WTC11 (cell line): ENCODE results near the gene SHROOM1. TPM values are rescaled to one million over a fixed set of nuclear protein-coding genes. Genes with fewer than 3 reads are reported as not detected.

Experiments used
- CDX4 ChIP-seq: fragments of 250-450 bp; sonication (Bioruptor Pico); IDR thresholded peaks from 2 replicates; pipeline ENCODE4 v1.9.0; 2021; ENCODE audit warnings: moderate library complexity, mild to moderate bottlenecking, inconsistent platforms, borderline replicate concordance
- CTCF ChIP-seq: fragments of 200-600 bp; IDR thresholded peaks from 2 replicates; pipeline ENCODE4 v1.8.0; 2022; ENCODE audit warnings: antibody characterized with exemption
- E2F4 ChIP-seq: sonication (generic); formaldehyde crosslinking; IDR thresholded peaks from 2 replicates; pipeline ENCODE4 v1.8.1; 2022; ENCODE audit warnings: low read depth, mild to moderate bottlenecking, moderate library complexity, missing genetic modification reagents, borderline replicate concordance
- ESRRA ChIP-seq: sonication (generic); formaldehyde crosslinking; IDR thresholded peaks from 2 replicates; pipeline ENCODE4 v1.8.1; 2022; ENCODE audit warnings: mild to moderate bottlenecking, missing genetic modification reagents, borderline replicate concordance
- ETV6 ChIP-seq: sonication (generic); formaldehyde crosslinking; IDR thresholded peaks from 2 replicates; pipeline ENCODE4 v1.8.1; 2022; ENCODE audit warnings: mild to moderate bottlenecking, missing genetic modification reagents
- FOXP4 ChIP-seq: sonication (generic); formaldehyde crosslinking; IDR thresholded peaks from 2 replicates; pipeline ENCODE4 v1.8.0; 2022; ENCODE audit warnings: mild to moderate bottlenecking, missing genetic modification reagents
- JUN ChIP-seq: sonication (generic); formaldehyde crosslinking; IDR thresholded peaks from 2 replicates; pipeline ENCODE4 v1.8.0; 2023; ENCODE audit warnings: mild to moderate bottlenecking, missing genetic modification reagents
- NFATC4 ChIP-seq: fragments of 250-450 bp; sonication (Bioruptor Pico); IDR thresholded peaks from 2 replicates; pipeline ENCODE4 v1.9.0; 2021; ENCODE audit warnings: mild to moderate bottlenecking
- NFYB ChIP-seq: sonication (generic); formaldehyde crosslinking; conservative IDR thresholded peaks from 2 replicates; pipeline ENCODE4 v1.8.0; 2022; ENCODE audit warnings: low read depth, missing genetic modification reagents
- NR2C2 ChIP-seq: sonication (generic); formaldehyde crosslinking; IDR thresholded peaks from 2 replicates; pipeline ENCODE4 v1.8.0; 2022; ENCODE audit warnings: mild to moderate bottlenecking, missing genetic modification reagents
- PRDM15 ChIP-seq: sonication (generic); formaldehyde crosslinking; IDR thresholded peaks from 2 replicates; pipeline ENCODE4 v1.8.0; 2022; ENCODE audit warnings: missing genetic modification reagents
- SMAD4 ChIP-seq: sonication (generic); formaldehyde crosslinking; IDR thresholded peaks from 2 replicates; pipeline ENCODE4 v1.8.0; 2022; ENCODE audit warnings: mild to moderate bottlenecking, missing genetic modification reagents
- SP1 ChIP-seq: sonication (generic); formaldehyde crosslinking; conservative IDR thresholded peaks from 2 replicates; pipeline ENCODE4 v1.8.1; 2022; ENCODE audit warnings: missing genetic modification reagents
- TCF7 ChIP-seq: sonication (generic); formaldehyde crosslinking; IDR thresholded peaks from 2 replicates; pipeline ENCODE4 v1.8.0; 2022; ENCODE audit warnings: mild to moderate bottlenecking, low read depth, missing genetic modification reagents, moderate library complexity
- USF2 ChIP-seq: sonication (generic); formaldehyde crosslinking; IDR thresholded peaks from 2 replicates; pipeline ENCODE4 v1.8.1; 2023; ENCODE audit warnings: mild to moderate bottlenecking, missing genetic modification reagents, moderate library complexity
- ZBTB21 ChIP-seq: sonication (generic); formaldehyde crosslinking; IDR thresholded peaks from 2 replicates; pipeline ENCODE4 v1.8.1; 2023; ENCODE audit warnings: mild to moderate bottlenecking, missing genetic modification reagents, borderline replicate concordance
- ZBTB43 ChIP-seq: sonication (generic); formaldehyde crosslinking; IDR thresholded peaks from 2 replicates; pipeline ENCODE4 v1.8.1; 2023; ENCODE audit warnings: mild to moderate bottlenecking, missing genetic modification reagents
- ZMAT4 ChIP-seq: fragments of 250-450 bp; sonication (Bioruptor Pico); IDR thresholded peaks from 2 replicates; pipeline ENCODE4 v1.9.0; 2021; ENCODE audit warnings: mild to moderate bottlenecking
- total RNA-seq: library from RNA; stranded (reverse); gene quantifications from 3 replicates; pipeline ENCODE4 v1.2.3, GENCODE V29; 2021

Gene SHROOM1
- total RNA-seq, 1 experiment from 2014 or later, result 8.1 TPM

- TF ChIP-seq FOXP4 (CRISPR knock-in tag), result peak; percentile 96
- no peak for TF ChIP-seq TCF7 (CRISPR knock-in tag)
- peak; percentile 91; the same call in 1 of the 2 replicates for TF ChIP-seq ZBTB43
- peak; percentile 26; the same call in 1 of the 2 replicates for TF ChIP-seq NFYB (CRISPR knock-in tag)
- TF ChIP-seq SP1 (CRISPR knock-in tag), result no peak; the same call in 1 of the 2 replicates
- no peak; the same call in 1 of the 2 replicates for TF ChIP-seq ZBTB21
- TF ChIP-seq ZMAT4 (CRISPR knock-in tag), result no peak
- TF ChIP-seq E2F4, result peak; percentile 70; the same call in 1 of the 2 replicates
- no peak for TF ChIP-seq NFATC4
- TF ChIP-seq ETV6 (CRISPR knock-in tag), result peak; percentile 91
- no peak for TF ChIP-seq CTCF
- TF ChIP-seq NR2C2 (CRISPR knock-in tag), result 0 out of 2 replicates have a peak, but pooled peaks have one; percentile 46
- no peak for TF ChIP-seq CDX4 (CRISPR knock-in tag)
- TF ChIP-seq JUN, result no peak
- no peak for TF ChIP-seq SMAD4 (CRISPR knock-in tag)
- TF ChIP-seq PRDM15 (CRISPR knock-in tag), result 0 out of 2 replicates have a peak, but pooled peaks have one; percentile 36
- TF ChIP-seq ESRRA (CRISPR knock-in tag), result 0 out of 2 replicates have a peak, but pooled peaks have one; percentile 61
- peak; percentile 11; the same call in 1 of the 2 replicates for TF ChIP-seq USF2
Measured at GRCh38 chr5:132822650-132823480, 7.6 kb downstream of the SHROOM1 start (continued).
